Loucy (cell line): ENCODE results near the gene ALK.

ENCODE experiments used
- H2AFZ ChIP-seq: fragments of 200-600 bp; sonication (generic); 2 replicates; pipeline ENCODE4 v1.6.0; 2016; ENCODE audit warnings: antibody characterized with exemption, mild to moderate bottlenecking, low read length, moderate library complexity
- H3F3A ChIP-seq: fragments of 200-600 bp; 2 replicates; pipeline ENCODE4 v1.6.0; 2016; ENCODE audit warnings: antibody characterized with exemption, low read depth, mild to moderate bottlenecking
- H3K27me3 ChIP-seq: fragments of 200-600 bp; sonication (generic); 2 replicates; pipeline ENCODE4 v1.6.1; 2014; ENCODE audit warnings: low read length, mild to moderate bottlenecking; ENCODE audit not compliant: insufficient read depth, poor library complexity, severe bottlenecking
- H3K36me3 ChIP-seq: fragments of 200-600 bp; sonication (generic); 2 replicates; pipeline ENCODE4 v1.6.1; 2016; ENCODE audit warnings: low read length; ENCODE audit not compliant: insufficient read depth
- H3K4me1 ChIP-seq: fragments of 200-600 bp; sonication (generic); 2 replicates; pipeline ENCODE4 v1.5.1; 2014; ENCODE audit warnings: low read length, mild to moderate bottlenecking; ENCODE audit not compliant: insufficient read depth, poor library complexity, severe bottlenecking
- H3K4me2 ChIP-seq: fragments of 200-600 bp; sonication (generic); 2 replicates; pipeline ENCODE4 v1.6.0; 2014; ENCODE audit warnings: antibody characterized with exemption, low read length, low read depth, mild to moderate bottlenecking; ENCODE audit not compliant: poor library complexity, severe bottlenecking
- H3K4me3 ChIP-seq: fragments of 200-600 bp; sonication (generic); 2 replicates; pipeline ENCODE4 v1.5.1; 2014; ENCODE audit warnings: low read length, mild to moderate bottlenecking, mixed read lengths; ENCODE audit not compliant: poor library complexity, severe bottlenecking
- H3K79me2 ChIP-seq: fragments of 200-600 bp; sonication (generic); 2 replicates; pipeline ENCODE4 v1.6.1; 2014; ENCODE audit warnings: low read length; ENCODE audit not compliant: insufficient read depth
- H3K9ac ChIP-seq: fragments of 200-600 bp; sonication (generic); 2 replicates; pipeline ENCODE4 v1.6.0; 2014; ENCODE audit warnings: mild to moderate bottlenecking, low read depth, low read length, moderate library complexity; ENCODE audit not compliant: poor library complexity, severe bottlenecking
- H3K9me2 ChIP-seq: fragments of 200-600 bp; sonication (generic); replicated peaks from 2 replicates; pipeline ENCODE4 v1.6.1; 2016; ENCODE audit warnings: low read depth, low read length, mixed read lengths
- H3K9me3 ChIP-seq: fragments of 200-600 bp; sonication (generic); 2 replicates; pipeline ENCODE4 v1.6.1; 2014; ENCODE audit warnings: mild to moderate bottlenecking, antibody characterized with exemption, low read length, low read depth; ENCODE audit not compliant: insufficient read depth
- H4K20me1 ChIP-seq: fragments of 200-600 bp; sonication (generic); 2 replicates; pipeline ENCODE4 v1.6.0; 2014; ENCODE audit warnings: antibody characterized with exemption, low read length, mild to moderate bottlenecking; ENCODE audit not compliant: insufficient read depth, poor library complexity, severe bottlenecking
- EZH2phosphoT487 ChIP-seq: fragments of 200-600 bp; IDR thresholded peaks from 2 replicates; pipeline ENCODE4 v1.6.1; 2018; ENCODE audit warnings: antibody characterized with exemption, mild to moderate bottlenecking, moderate library complexity, borderline replicate concordance
- TF ChIP-seq, protein P1 (sequence below): fragments of 200-600 bp; sonication (generic); conservative IDR thresholded peaks from 2 replicates; pipeline ENCODE4 v1.5.1; 2014; ENCODE audit warnings: mild to moderate bottlenecking, antibody characterized with exemption, low read length

ALK gene

DNA sequence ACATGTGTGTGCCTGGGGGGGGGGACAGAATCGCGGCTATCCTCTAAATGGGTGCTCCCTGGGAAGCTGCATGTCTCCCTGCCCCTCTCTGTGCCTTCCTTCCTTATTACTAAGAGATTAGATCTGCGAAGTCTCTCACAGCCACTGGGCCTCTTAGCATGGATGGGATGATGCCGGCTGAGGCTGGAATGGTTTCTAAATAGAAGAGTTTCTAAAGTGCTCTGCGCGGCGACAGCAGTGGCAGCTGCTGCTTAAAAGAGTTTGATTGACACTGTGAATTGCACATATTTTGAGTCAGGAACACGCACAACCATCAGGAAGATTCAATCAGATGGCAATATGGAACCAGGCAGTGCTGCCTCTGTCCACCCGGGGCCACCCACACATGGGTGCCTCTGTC is 642.4 kb downstream of the ALK start:
- no peak overlapping the region for H3K4me3 ChIP-seq
- no peaks in the 10 kb centered on the region for H3K9me2 ChIP-seq
- H3K9me3 ChIP-seq, result no peaks in the 10 kb centered on the region
- H3K36me3 ChIP-seq, result no peaks in the 10 kb centered on the region
- H3K79me2 ChIP-seq, result no peaks in the 10 kb centered on the region
- TF ChIP-seq, protein P1, sequence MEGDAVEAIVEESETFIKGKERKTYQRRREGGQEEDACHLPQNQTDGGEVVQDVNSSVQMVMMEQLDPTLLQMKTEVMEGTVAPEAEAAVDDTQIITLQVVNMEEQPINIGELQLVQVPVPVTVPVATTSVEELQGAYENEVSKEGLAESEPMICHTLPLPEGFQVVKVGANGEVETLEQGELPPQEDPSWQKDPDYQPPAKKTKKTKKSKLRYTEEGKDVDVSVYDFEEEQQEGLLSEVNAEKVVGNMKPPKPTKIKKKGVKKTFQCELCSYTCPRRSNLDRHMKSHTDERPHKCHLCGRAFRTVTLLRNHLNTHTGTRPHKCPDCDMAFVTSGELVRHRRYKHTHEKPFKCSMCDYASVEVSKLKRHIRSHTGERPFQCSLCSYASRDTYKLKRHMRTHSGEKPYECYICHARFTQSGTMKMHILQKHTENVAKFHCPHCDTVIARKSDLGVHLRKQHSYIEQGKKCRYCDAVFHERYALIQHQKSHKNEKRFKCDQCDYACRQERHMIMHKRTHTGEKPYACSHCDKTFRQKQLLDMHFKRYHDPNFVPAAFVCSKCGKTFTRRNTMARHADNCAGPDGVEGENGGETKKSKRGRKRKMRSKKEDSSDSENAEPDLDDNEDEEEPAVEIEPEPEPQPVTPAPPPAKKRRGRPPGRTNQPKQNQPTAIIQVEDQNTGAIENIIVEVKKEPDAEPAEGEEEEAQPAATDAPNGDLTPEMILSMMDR, result no peak
- TF ChIP-seq EZH2phosphoT487, result no peak
- no peaks in the 10 kb centered on the region for H3K4me1 ChIP-seq
- peaks cover 1% of the 10 kb centered on the region for H3K27me3 ChIP-seq
- no peak overlapping the region for H3K4me2 ChIP-seq
- no peak overlapping the region for H3K9ac ChIP-seq
- H3F3A ChIP-seq, result no peaks in the 10 kb centered on the region
- no peak overlapping the region for H2AFZ ChIP-seq
- H4K20me1 ChIP-seq, result no peaks in the 10 kb centered on the region

DNA sequence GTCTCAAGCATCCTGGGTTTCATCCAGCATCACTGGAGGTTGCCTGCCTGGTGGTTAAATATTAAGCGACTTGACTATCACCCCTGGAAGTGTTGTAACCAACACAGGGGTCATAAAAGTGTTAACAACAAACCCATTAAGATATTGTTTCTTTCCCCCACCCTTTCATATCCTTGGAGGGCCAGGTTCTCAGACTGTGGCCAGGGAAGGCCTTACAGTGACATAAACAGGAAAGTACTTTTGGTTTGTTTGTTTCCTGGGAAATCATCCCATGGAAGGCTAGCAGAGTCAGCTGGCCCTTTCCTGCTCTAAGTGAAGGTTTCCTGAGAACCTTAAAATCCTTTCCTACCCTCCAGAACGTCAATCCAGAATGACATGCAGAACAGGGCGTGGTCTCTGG is 645.2 kb downstream of the ALK start:
- no peaks in the 10 kb centered on the region for H3K36me3 ChIP-seq
- H3F3A ChIP-seq, result no peaks in the 10 kb centered on the region
- no peak overlapping the region for H3K9ac ChIP-seq
- no peak overlapping the region for H3K4me3 ChIP-seq
- H4K20me1 ChIP-seq, result no peaks in the 10 kb centered on the region
- no peaks in the 10 kb centered on the region for H3K9me2 ChIP-seq
- no peak overlapping the region for H2AFZ ChIP-seq
- H3K27me3 ChIP-seq, result peaks cover 5% of the 10 kb centered on the region
- TF ChIP-seq EZH2phosphoT487, result no peak
- TF ChIP-seq, protein P1, result no peak
- no peaks in the 10 kb centered on the region for H3K4me1 ChIP-seq
- H3K9me3 ChIP-seq, result no peaks in the 10 kb centered on the region
- H3K79me2 ChIP-seq, result no peaks in the 10 kb centered on the region
- H3K4me2 ChIP-seq, result no peak overlapping the region

DNA sequence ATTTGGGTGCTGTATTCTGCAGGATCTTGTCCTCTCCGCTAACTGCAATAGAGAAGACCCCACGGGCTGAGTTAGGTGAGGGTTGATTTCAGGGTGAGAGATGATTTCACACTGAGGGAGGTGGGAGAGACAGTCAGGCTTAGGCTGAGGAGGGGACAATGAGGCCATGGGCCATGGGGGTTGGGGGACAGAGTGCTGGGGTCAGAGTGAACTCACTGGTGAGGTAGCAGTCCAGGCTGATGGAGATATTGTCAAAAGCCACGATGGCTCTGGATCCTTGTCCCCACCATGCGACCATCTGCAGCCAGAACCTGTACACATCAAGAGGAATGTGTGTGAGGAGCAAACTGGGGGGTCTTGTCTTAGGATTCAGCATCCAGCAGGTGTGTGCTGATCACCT is 646.2 kb downstream of the ALK start:
- H2AFZ ChIP-seq, result no peak overlapping the region
- H3K79me2 ChIP-seq, result no peaks in the 10 kb centered on the region
- H3K4me2 ChIP-seq, result no peak overlapping the region
- peaks cover 5% of the 10 kb centered on the region for H3K27me3 ChIP-seq
- no peaks in the 10 kb centered on the region for H3K9me2 ChIP-seq
- H3F3A ChIP-seq, result no peaks in the 10 kb centered on the region
- no peaks in the 10 kb centered on the region for H3K36me3 ChIP-seq
- H3K4me1 ChIP-seq, result no peaks in the 10 kb centered on the region
- no peak for TF ChIP-seq EZH2phosphoT487
- TF ChIP-seq, protein P1, result no peak
- no peaks in the 10 kb centered on the region for H3K9me3 ChIP-seq
- no peak overlapping the region for H3K9ac ChIP-seq
- H4K20me1 ChIP-seq, result no peaks in the 10 kb centered on the region
- H3K4me3 ChIP-seq, result no peak overlapping the region
